ENCODE results near the gene TRIP13. TPM values are rescaled to one million over a fixed set of nuclear protein-coding genes. Genes with fewer than 3 reads are reported as not detected.

The TRIP13 gene
- total RNA-seq, 1 donor from 2014 or later, result 3.9 TPM

GRCh38 chr5:953535-954449 lies 61.1 kb downstream of the TRIP13 start:
- H3K9me3 Mint-ChIP-seq (ENCODE audit: unreplicated experiment), result peaks cover 5% of the 10 kb centered on the region
- H3K4me1 Mint-ChIP-seq (ENCODE audit: low read depth, unreplicated experiment), result peaks cover 3% of the 10 kb centered on the region
- H3K36me3 Mint-ChIP-seq (ENCODE audit: unreplicated experiment), result peaks cover 11% of the 10 kb centered on the region
- TF ChIP-seq, protein P1, sequence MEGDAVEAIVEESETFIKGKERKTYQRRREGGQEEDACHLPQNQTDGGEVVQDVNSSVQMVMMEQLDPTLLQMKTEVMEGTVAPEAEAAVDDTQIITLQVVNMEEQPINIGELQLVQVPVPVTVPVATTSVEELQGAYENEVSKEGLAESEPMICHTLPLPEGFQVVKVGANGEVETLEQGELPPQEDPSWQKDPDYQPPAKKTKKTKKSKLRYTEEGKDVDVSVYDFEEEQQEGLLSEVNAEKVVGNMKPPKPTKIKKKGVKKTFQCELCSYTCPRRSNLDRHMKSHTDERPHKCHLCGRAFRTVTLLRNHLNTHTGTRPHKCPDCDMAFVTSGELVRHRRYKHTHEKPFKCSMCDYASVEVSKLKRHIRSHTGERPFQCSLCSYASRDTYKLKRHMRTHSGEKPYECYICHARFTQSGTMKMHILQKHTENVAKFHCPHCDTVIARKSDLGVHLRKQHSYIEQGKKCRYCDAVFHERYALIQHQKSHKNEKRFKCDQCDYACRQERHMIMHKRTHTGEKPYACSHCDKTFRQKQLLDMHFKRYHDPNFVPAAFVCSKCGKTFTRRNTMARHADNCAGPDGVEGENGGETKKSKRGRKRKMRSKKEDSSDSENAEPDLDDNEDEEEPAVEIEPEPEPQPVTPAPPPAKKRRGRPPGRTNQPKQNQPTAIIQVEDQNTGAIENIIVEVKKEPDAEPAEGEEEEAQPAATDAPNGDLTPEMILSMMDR (IDR thresholded peaks at IDR 0.05; ENCODE audit: partially characterized antibody, unreplicated experiment), result no peak
- peaks cover 2% of the 10 kb centered on the region for H3K27me3 Mint-ChIP-seq (ENCODE audit: unreplicated experiment)
- no peak for DNase-seq
- no peak overlapping the region for H3K27ac Mint-ChIP-seq (ENCODE audit: unreplicated experiment)
- no peak overlapping the region for H3K4me3 Mint-ChIP-seq (ENCODE audit: unreplicated experiment)

DNA sequence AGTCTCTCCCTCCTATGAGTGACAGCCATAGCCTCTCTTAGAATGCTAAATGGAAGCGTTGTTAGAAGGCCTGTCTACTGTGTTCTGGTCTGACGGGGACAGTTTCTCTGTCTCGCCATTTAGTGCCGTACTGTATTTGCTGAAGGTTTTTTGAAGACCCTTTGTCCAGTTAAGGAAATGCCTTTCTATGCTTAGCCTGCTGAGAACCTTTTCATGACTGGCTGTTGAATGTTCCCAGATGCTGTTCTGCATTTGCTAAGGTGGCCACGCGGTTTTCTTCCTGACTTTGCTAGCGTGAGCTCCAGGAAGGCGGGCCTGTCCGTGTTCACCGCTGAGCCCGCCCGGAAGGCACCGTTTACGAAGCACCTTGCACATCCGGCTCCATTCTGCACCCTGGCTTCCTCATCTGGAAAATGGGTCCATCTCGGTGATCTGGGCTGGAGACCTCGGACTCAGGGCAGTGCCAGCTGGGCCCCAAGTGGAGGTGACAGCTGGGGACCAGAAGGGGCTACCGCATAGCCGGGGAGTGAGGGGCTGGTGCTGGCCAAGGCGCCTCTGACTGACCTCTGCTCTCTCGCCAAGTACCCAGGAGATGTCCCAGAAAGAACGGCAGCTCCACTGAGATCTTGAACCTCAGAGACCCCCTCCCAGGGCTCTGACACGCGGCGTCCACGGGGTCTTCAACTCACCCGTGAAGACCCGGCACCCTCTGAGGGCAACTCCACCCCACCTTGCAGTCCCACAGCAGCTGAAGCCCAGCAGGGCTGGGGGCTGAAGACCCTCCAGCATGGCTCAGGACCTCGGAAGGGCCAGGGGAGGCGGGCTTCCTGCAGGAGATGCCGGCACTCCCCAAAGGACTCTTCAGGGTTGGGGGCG lies 63.4 kb downstream of the TRIP13 start:
- Mint-ChIP-seq H3K27me3 (ENCODE audit: unreplicated experiment) (peaks cover 7% of the 10 kb centered on the region), H3K27ac (ENCODE audit: unreplicated experiment) (no peak overlapping the region), H3K4me3 (ENCODE audit: unreplicated experiment) (no peak overlapping the region), H3K36me3 (ENCODE audit: unreplicated experiment) (peaks cover 4% of the 10 kb centered on the region), H3K4me1 (ENCODE audit: low read depth, unreplicated experiment) (peaks cover 7% of the 10 kb centered on the region), H3K9me3 (ENCODE audit: unreplicated experiment) (no peaks in the 10 kb centered on the region)
- no peak for DNase-seq
- TF ChIP-seq, protein P1 (IDR thresholded peaks at IDR 0.05; ENCODE audit: partially characterized antibody, unreplicated experiment), result no peak

DNA sequence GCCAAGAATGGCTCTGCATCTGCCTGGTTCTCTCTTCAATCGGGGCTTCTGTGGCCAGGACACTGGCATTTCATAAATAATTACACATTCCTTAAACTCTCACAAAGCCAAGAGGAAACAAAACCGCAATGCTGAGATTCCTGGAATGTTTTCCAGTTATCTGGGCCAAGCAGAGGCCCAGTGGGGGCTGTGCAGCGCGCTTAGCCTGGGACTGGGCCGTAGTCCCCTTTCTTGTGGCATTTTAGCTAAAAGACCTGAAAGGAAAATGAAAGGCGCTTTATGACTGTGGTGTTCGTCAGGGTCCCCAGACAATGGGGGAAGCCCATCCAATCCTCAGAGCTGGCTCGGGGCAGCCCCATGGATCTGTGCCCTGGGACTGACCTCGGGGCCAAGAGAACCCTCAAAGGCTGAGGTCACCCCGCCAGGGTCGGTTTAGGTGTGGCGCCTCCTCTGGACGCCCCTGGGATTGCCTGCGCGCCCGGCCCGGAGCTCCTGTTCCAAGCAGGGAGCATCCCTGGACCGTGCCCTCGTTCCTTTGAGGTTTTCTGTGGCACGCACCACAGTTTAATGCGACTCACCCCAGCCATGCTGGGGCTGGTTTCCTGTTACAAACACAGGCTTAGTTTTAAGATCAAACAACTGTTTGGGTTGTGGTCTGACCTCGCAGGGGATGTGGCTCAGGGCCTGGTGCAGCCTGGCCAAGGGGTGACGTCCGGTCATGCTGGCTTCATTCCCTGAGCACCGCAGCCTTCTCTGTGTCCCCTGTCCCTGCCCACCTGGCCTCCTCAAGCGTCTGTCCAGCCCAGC lies 64.5 kb downstream of the TRIP13 start:
- TF ChIP-seq, protein P1 (IDR thresholded peaks at IDR 0.05; ENCODE audit: partially characterized antibody, unreplicated experiment), result peak; percentile 23

DNA sequence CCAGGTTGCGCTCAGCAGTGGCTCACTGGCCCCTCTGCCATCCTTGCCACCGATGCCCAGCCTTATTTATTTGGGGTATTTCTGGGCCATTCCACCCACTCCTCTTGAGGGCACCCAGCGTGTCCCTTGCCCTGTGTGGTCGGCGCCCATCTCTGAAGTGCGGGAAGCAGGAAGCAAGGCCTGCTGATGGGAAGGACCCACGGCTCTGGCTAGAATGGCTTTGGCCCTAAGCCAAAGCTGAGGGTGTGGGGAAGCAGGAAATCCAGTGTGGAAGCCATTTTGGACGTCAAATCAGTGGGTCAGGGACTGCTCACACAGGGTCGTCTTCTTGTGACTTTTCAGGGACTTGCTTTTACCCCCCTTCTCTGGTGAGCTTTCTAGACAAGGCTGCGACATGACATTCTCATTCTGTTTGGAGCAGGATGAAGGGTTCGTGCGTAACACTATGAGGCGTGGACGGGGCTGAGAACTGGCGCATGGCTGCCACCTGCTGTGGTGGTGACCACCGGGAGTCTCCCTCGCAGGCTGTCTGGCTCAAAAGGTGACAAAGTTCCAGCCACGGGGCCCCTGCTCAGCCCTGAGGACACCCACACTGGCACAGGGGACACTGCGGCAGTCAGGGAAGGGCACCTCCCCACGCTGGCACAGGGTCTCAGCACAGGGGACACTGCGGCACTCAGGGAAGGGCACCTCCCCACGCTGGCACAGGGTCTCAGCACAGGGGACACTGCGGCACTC lies 65.2 kb downstream of the TRIP13 start:
- no peak overlapping the region for H3K27ac Mint-ChIP-seq (ENCODE audit: unreplicated experiment)
- peaks cover 4% of the 10 kb centered on the region for H3K36me3 Mint-ChIP-seq (ENCODE audit: unreplicated experiment)
- TF ChIP-seq, protein P1 (IDR thresholded peaks at IDR 0.05; ENCODE audit: partially characterized antibody, unreplicated experiment), result no peak
- no peak overlapping the region for H3K4me3 Mint-ChIP-seq (ENCODE audit: unreplicated experiment)
- H3K27me3 Mint-ChIP-seq (ENCODE audit: unreplicated experiment), result peaks cover 8% of the 10 kb centered on the region
- no peaks in the 10 kb centered on the region for H3K9me3 Mint-ChIP-seq (ENCODE audit: unreplicated experiment)
- no peak for DNase-seq
- peaks cover 12% of the 10 kb centered on the region for H3K4me1 Mint-ChIP-seq (ENCODE audit: low read depth, unreplicated experiment)

More for the DNA sequence above, 64.5 kb downstream of the TRIP13 start:
- Mint-ChIP-seq H3K27ac (ENCODE audit: unreplicated experiment) (no peak overlapping the region), H3K4me1 (ENCODE audit: low read depth, unreplicated experiment) (peaks cover 12% of the 10 kb centered on the region), H3K27me3 (ENCODE audit: unreplicated experiment) (peaks cover 7% of the 10 kb centered on the region), H3K4me3 (ENCODE audit: unreplicated experiment) (no peak overlapping the region), H3K9me3 (ENCODE audit: unreplicated experiment) (no peaks in the 10 kb centered on the region), H3K36me3 (ENCODE audit: unreplicated experiment) (peaks cover 4% of the 10 kb centered on the region)
- DNase-seq, result no peak

Data from glutamatergic neuron (in vitro differentiated cells).